ENCODE data around the gene CD82. TPM values are rescaled to one million over a fixed set of nuclear protein-coding genes. Genes with fewer than 3 reads are reported as not detected.
"Not testable (repeated sequence)": the region's sequence is repeated elsewhere in the genome, so short reads cannot be mapped to it uniquely, and the experiment has no call there.

The CD82 gene
- total and polyA plus RNA-seq, 5 experiments from 2014 or later = 21.1 to 29.9 (median 24.1) TPM

DNA sequence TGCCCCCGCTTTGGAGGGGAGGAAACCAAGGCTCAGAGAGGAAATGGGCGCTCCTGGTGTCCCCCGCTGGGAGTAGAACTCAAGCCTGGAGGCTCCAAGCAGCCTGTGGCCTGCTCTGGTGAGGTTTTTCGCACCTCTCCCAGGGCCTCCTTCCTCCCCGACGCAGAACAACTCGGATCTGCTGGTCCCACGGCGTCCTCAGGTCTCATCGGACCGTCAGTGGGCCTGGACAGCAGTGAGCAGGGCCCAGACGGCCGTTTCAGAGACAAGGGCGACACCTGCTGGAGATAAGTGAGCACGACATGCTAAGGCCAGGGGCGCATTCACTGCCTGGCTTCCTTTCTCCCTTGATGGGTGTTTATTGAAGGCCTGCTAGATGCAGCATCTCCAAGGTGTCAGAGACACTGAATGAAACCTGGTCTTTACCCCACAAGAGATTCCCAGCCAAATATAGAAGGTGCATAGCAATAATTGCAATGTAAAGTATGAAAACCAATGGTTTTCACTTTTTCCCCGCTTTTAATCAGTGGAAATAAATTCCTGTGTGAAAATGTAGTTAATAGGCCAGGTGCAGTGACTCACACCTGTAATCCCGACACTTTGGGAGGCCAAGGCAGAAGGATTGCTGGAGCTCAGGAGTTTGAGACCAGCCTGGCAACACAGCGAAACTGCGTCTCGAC is 26.9 kb upstream of the CD82 start:
- Mint-ChIP-seq H3K36me3 (no peaks in the 10 kb centered on the region), H3K4me3 (no peak overlapping the region), H3K27me3 (peaks cover 0 to 4% (median 0%) of the 10 kb centered on the region in 5 donors), H3K9me3 (no peaks in the 10 kb centered on the region), H3K27ac (no peak overlapping the region), H3K4me1 (peaks cover 0 to 2% (median 0%) of the 10 kb centered on the region in 4 donors)
- POLR2A ChIA-PET = no interaction called here
- DNase-seq (peak; percentile 49 to 76 (median 63)), ATAC-seq (peak; percentile 90 to 93)

GRCh38 chr11:44539971-44540370 is 25.5 kb upstream of the CD82 start:
- H3K4me1 Mint-ChIP-seq = peaks cover 0 to 2% (median 0%) of the 10 kb centered on the region in 4 donors
- H3K4me3 Mint-ChIP-seq = no peak overlapping the region
- DNase-seq (no peak), ATAC-seq (no peak)
- H3K9me3 Mint-ChIP-seq = no peaks in the 10 kb centered on the region
- H3K27me3 Mint-ChIP-seq = peaks cover 0 to 4% (median 0%) of the 10 kb centered on the region in 5 donors
- POLR2A ChIA-PET = no interaction called here
- H3K27ac Mint-ChIP-seq = no peak overlapping the region
- H3K36me3 Mint-ChIP-seq = no peaks in the 10 kb centered on the region

DNA sequence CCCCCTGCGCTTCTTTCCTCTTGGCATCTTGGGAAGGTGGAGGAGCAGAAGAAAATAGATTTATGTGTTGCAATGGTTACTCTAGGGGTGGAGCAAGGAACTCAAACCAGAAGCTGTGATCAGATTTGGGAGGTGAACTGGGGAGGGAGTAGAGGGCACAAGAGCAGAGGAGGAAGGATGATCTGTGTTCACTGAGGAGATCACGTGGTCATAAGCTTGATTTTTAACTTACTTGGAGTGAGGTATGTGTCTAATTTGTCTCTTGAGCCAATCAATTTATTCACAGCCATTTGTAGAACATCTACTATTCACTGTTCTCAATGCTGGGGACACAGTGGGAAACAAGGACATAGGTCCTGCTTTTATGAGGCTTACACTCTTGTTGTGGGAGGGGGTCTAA is 24.8 kb upstream of the CD82 start:
- Mint-ChIP-seq H3K36me3 (no peaks in the 10 kb centered on the region), H3K9me3 (peaks cover 0 to 3% (median 0%) of the 10 kb centered on the region in 9 donors), H3K4me1 (peaks cover 0 to 2% (median 0%) of the 10 kb centered on the region in 4 donors), H3K27ac (no peak overlapping the region), H3K27me3 (peaks cover 0 to 3% (median 0%) of the 10 kb centered on the region in 5 donors), H3K4me3 (no peak overlapping the region)
- POLR2A ChIA-PET = no interaction called here
- DNase-seq (no peak), ATAC-seq (no peak)

DNA sequence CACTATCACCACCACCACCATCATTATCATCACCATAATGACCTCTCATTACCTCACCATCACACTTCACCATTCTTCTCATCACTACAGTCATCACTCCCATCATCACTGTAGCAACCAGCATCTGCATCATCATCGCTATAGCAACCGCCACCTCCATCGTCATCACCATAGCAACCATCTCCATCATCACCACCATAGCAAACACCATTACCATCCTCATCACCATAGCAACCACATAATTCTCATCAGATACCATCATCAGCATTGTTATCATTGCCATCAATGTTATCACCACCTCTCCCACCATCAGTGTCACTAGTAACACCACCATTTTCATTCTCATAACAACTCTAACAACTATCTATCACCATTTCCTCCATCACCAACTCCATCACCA is 23.1 kb upstream of the CD82 start:
- Mint-ChIP-seq H3K27me3 (peaks cover 0 to 1% (median 0%) of the 10 kb centered on the region in 5 donors), H3K4me3 (no peak overlapping the region), H3K36me3 (no peaks in the 10 kb centered on the region), H3K4me1 (peaks cover 0 to 2% (median 0%) of the 10 kb centered on the region in 4 donors), H3K27ac (no peak overlapping the region), H3K9me3 (peaks cover 0 to 3% (median 0%) of the 10 kb centered on the region in 9 donors)
- peak in 1 of 2 donors; percentile 49 for ATAC-seq
- DNase-seq = no peak
- POLR2A ChIA-PET = no interaction called here

DNA sequence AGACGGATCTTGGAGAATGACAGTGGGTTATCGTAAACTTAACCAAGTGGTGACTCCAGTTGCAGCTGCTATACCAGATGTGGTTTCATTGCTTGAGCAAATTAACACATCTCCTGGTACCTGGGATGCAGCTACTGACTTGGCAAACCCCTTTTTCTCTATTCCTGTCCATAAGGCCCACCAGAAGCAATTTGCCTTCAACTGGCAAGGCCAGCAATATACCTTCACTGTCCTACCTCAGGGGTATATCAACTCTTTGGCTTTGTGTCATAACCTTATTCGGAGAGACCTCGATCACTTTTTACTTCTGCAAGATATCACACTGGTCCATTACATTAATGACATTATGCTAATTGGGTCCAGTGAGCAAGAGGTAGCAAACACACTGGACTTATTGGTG is 18.5 kb upstream of the CD82 start:
- H3K4me1 Mint-ChIP-seq, POLR2A ChIA-PET, DNase-seq, H3K27me3 Mint-ChIP-seq, H3K27ac Mint-ChIP-seq, H3K9me3 Mint-ChIP-seq, H3K36me3 Mint-ChIP-seq, H3K4me3 Mint-ChIP-seq, ATAC-seq: not testable (repeated sequence)

- H3K4me1 Mint-ChIP-seq, ATAC-seq, H3K4me3 Mint-ChIP-seq, H3K27ac Mint-ChIP-seq, DNase-seq, H3K27me3 Mint-ChIP-seq, H3K36me3 Mint-ChIP-seq, H3K9me3 Mint-ChIP-seq, POLR2A ChIA-PET: not testable (repeated sequence)
These were observed 17.9 kb upstream of the CD82 start for GRCh38 chr11:44547534-44547933.

DNA sequence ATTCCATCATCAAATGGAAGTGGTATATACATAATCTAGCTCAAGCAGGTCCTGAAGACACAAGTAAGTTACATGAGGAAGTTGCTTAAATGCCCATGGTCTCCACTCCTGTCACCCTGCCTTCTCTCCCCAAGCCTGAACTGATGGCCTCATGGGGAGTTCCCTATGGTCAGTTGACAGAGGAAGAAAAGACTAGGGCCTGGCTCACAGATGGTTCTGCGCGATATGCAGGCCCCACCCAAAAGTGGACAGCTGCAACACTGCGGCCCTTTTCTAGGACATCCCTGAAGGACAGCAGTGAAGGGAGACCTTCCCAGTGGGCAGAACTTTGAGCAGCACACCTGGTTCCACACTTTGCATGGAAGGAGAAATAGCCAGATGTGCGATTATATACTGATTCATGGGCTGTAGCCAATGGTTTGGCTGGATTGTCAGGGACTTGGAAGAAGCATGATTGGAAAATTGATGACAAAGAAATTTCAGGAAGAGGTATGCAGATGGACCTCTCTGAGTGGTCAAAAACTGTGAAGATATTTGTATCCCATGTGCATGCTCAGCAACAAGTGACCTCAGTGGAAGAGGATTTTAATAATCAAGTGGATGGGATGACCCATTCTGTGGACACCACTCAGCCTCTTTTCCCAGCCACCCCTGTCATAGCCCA is 17.3 kb upstream of the CD82 start:
- no peak for ATAC-seq
- no peak overlapping the region for H3K27ac Mint-ChIP-seq

DNA sequence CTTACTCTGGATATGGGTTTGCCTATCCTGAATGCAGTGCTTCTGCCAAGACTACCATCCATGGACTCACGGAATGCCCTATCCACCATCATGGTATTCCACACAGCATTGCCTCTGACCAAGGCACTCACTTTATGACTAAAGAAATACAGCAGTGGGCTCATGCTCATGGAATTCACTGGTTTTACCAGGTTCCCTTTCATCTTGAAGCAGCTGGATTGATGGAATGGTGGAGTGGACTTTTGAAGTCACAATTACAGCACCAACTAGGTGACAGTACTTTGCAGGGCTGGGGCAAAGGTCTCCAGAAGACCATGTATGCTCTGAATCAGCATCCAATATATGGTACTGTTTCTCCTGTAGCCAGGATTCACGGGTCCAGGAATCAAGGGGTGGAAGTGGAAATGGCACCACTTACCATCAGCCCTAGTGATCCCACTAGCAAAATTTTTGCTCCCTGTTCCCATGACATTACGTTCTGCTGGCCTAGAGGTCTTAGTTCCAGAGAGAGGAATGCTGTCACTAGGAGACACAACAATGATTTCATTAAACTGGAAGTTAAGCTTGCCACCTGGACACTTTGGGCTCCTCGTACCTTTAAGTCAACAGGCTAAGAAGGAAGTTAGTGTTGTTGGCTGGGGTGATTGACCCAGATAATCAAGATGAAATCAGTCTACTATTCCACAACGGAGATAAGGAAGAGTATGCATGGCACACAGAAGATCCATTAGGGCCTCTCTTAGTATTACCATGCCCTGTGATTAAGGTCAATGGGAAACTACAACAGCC is 16.3 kb upstream of the CD82 start:
- H3K4me1 Mint-ChIP-seq, H3K27me3 Mint-ChIP-seq, H3K9me3 Mint-ChIP-seq, H3K4me3 Mint-ChIP-seq, H3K36me3 Mint-ChIP-seq, ATAC-seq, H3K27ac Mint-ChIP-seq, DNase-seq, POLR2A ChIA-PET: not testable (repeated sequence)

More for the DNA sequence above, 17.3 kb upstream of the CD82 start:
- H3K4me1 Mint-ChIP-seq = no peaks in the 10 kb centered on the region
- DNase-seq = no peak
- peaks cover 0 to 5% (median 3%) of the 10 kb centered on the region in 3 donors for H3K36me3 Mint-ChIP-seq
- H3K27me3 Mint-ChIP-seq = peaks cover 0 to 4% (median 0%) of the 10 kb centered on the region in 5 donors
- peaks cover 0 to 9% (median 2%) of the 10 kb centered on the region in 9 donors for H3K9me3 Mint-ChIP-seq
- POLR2A ChIA-PET = no interaction called here
- no peak overlapping the region for H3K4me3 Mint-ChIP-seq

DNA sequence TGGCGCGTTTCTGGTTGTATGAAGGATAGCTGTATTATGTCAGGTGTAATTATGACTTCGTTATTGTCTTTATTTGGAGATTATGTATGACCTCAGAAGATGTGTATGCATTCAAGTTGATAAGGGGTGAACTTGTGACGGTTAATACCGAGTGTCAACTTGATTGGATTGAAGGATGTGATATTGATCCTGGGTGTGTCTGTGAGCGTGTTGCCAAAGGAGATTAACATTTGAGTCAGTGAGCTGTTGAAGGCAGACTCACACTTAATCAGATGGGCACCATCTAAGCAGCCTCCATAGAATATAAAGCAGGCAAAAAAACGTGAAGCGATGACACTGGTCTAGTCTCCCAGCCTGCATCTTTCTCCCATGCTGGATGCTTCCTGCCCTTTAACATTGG is 15.3 kb upstream of the CD82 start:
- POLR2A ChIA-PET = no interaction called here
- Mint-ChIP-seq H3K9me3 (peaks cover 0 to 9% (median 2%) of the 10 kb centered on the region in 9 donors), H3K27me3 (peaks cover 0 to 4% (median 0%) of the 10 kb centered on the region in 5 donors), H3K36me3 (peaks cover 0 to 5% (median 3%) of the 10 kb centered on the region in 3 donors), H3K27ac (no peak overlapping the region), H3K4me1 (peaks cover 0 to under 1% (median 0%) of the 10 kb centered on the region in 4 donors), H3K4me3 (no peak overlapping the region)
- DNase-seq (no peak), ATAC-seq (no peak)

DNA sequence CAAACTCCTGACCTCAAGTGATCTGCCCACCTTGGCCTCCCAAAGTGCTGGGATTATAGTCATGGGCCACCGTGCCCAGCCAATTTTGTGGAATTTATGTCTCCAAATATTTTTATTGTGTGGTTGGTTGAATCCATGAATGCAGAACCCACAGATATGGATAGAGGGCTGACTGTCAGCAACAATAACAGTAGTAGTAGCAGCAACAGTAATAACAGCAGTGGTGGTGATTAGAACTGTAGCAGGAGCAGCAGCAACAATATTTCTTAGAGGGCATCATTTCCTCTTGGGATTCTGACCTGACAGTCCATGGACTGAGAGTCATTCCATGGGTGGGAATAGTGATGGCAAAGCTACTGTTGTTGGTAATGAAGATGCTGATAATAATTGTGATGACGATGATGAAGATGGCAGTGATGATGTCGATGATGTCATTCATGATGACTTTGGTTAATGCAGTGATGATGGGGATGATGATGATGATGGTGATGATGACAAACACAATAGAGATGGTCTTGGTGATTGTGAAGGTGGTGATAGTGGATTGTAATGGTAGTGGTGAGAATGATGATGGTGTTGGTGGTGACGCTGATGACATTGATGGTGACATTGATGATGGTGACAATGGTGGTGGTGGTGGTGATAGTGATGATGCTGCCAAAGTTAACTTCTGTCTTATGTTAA is 13.9 kb upstream of the CD82 start:
- no peak for ATAC-seq

GRCh38 chr11:44555031-44555800 is 10.2 kb upstream of the CD82 start:
- ATAC-seq = no peak
- H3K27me3 Mint-ChIP-seq = peaks cover 0 to 4% (median 0%) of the 10 kb centered on the region in 5 donors
- POLR2A ChIA-PET = interaction anchor here (4.9 kb wide), 1 partner anchor 58 kb away, joined by 32 read pairs; no protein-coding TSS in a partner anchor
- no peak overlapping the region for H3K27ac Mint-ChIP-seq
- DNase-seq = peak in 1 of 10 donors; percentile 26
- H3K4me1 Mint-ChIP-seq = peaks cover 9 to 30% (median 17%) of the 10 kb centered on the region in 4 donors
- H3K36me3 Mint-ChIP-seq = peaks cover 0 to 5% (median 3%) of the 10 kb centered on the region in 3 donors
- H3K9me3 Mint-ChIP-seq = peaks cover 0 to 5% (median 2%) of the 10 kb centered on the region in 9 donors
- no peak overlapping the region for H3K4me3 Mint-ChIP-seq

More for the DNA sequence above, 13.9 kb upstream of the CD82 start:
- peaks cover 0 to 6% (median 1%) of the 10 kb centered on the region in 4 donors for H3K4me1 Mint-ChIP-seq
- peak in 1 of 10 donors; percentile 10 for DNase-seq
- no peak overlapping the region for H3K4me3 Mint-ChIP-seq
- POLR2A ChIA-PET = no interaction called here
- H3K27me3 Mint-ChIP-seq = peaks cover 0 to 4% (median 0%) of the 10 kb centered on the region in 5 donors
- H3K36me3 Mint-ChIP-seq = peaks cover 0 to 5% (median 3%) of the 10 kb centered on the region in 3 donors
- peaks cover 0 to 5% (median 2%) of the 10 kb centered on the region in 9 donors for H3K9me3 Mint-ChIP-seq
- H3K27ac Mint-ChIP-seq = no peak overlapping the region

Data from naive thymus-derived CD8-positive, alpha-beta T cell (primary cell).